Measurements from ENCODE around the gene ASPSCR1.

Gene ASPSCR1

DNA sequence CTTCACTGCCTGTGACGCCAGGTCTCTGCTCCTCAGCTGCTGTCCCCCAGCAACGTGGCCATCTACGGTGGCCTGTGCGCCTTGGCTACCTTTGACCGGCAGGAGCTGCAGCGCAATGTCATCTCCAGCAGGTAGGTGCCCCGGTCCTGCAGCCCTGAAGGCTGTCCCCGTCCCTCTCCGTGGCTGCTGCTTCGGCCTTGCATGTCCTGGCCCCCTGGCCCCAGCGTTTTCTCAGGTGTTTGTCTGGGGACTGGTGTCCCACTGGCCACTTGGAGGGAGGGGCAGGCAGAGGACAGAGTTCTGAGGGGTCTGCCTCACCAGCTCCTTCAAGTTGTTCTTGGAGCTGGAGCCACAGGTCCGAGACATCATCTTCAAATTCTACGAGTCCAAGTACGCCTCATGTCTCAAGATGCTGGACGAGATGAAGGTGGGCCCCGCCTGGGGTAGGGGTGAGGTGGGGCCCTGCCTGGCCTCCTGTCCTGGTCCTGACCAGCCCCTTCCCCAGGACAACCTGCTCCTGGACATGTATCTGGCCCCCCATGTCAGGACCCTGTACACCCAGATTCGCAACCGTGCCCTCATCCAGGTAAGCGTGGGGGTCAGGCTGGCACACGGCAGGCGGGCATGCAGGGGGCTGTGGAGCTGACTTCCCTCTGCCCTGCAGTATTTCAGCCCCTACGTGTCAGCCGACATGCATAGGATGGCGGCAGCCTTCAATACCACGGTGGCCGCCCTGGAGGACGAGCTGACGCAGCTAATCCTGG, 78.7 kb downstream of the ASPSCR1 start:
- no peak for DNase-seq (ENCODE audit: low read depth)

DNA sequence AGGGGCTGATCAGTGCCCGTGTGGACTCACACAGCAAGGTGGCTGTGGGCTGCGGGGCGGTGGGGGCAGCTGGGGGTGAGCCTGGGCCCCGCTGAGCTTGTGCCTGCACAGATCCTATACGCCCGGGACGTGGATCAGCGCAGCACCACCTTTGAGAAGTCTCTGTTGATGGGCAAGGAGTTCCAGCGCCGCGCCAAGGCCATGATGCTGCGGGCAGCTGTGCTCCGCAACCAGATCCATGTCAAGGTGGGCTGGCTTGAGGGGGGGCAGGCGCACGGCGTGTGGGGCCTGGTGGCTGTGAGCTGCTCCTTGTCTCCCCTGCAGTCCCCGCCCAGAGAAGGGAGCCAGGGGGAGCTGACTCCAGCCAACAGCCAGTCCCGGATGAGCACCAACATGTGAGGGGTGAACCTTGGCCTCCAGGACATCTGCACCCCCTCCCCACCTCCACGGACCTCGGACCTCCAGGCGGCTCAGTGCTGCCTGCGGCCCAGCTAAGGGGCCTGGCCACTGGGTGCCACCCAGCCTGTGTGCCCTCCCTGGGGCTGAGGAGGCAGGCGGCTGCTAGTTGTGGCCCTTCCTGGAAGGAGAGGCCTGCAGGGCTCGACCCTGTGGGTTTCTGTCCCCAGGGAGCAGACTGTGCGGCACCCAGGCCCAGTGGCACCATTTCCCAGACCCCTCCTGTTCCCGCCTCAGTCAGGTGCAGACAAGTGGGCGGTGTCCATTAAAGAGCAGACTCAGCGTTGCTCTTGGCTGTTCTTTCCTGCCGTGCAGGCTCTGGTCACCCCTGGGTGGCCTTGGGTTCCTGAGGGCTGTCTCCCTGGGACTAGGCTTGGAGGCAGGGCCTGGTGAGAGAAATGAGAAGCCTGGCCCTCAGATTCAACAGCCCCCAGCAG, 79.5 kb downstream of the ASPSCR1 start:
- no peak for DNase-seq (ENCODE audit: low read depth)

DNA sequence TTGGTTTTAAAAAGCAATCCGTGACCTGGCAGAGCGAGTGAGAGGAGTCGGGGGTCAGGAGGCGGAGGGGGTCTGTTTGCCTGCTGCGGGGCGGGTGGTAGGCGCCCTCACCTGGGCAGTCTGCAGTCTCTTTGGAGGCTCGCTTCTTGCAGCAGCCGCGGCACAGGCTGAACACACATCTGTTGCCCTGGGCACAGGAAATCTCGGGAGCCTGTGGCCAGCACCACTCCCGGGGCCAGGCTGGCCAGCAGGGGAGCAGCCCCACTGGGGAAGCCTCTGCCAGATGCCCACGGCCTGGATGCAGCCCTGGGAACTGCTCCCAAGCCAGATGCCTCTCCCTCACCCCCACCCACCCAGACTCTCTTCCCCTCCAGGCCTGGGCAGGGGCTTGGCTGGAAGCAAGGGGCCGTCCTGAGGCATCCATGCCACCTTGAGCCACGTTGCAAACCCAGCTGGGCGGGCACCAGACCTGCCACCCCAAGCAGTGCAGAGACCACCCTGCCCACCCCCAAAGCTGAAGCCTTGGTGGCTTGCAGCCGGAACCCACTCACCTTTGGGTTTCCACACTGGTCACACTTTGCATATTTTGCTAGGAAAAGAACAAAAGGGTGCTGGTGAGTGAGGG, 80.9 kb downstream of the ASPSCR1 start:
- DNase-seq (ENCODE audit: low read depth), result no peak

DNA sequence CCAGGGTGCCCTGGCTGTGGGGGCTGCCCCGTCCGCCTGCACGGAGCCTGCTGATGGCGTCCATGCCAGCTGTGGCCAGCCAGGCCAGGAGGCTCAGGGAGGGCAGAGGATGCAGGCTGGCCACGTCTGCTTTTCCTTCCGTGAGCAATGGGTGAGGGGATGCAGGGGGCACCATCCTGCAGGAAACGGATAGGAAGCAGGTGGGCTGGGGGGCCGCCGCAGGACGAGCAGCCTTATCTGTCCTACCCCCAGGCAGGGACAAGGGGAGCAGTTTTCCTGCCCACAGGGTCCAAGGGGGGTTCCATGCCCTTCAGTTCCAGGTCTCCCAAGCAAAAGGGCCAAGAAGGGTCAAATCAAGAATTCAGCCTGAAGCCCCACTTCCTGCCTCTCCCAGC, 81.4 kb downstream of the ASPSCR1 start:
- no peak for DNase-seq (ENCODE audit: low read depth)

DNA sequence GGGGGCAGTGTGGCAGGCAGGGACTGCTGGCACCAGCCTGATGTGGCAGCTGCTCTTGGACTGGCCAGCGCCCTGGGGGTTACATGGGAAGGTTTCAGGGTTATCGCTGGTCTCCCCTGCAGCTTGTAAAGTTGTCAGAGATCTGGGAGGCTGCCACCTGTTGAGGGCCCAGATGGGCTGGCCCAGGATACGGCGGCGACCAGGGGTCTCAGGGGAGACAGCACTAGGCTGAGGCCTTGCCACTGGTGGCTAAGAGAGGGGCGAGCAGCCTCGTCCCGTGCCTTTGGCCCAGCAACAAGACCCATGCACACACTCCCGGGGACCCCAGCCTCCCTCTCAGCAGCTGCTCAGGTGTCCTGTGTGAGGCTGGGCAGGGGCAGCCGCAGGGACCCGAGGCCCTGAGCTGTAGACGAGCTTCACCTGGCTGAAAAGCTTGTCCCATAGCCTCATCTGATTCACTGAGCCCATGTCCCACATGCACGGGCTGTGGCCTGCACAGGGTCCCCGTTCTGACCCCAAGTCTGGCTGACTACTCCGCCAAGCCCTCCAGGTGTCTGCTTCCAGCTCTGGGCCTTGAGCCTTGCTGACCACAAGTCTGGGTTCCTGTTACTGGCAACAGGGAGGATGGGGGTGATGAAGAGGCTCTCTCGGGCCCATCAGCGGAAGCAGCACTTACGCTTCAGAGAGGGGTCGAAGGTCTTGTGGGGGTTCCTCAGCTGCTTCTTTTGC, 82.0 kb downstream of the ASPSCR1 start:
- no peak for DNase-seq (ENCODE audit: low read depth)

DNA sequence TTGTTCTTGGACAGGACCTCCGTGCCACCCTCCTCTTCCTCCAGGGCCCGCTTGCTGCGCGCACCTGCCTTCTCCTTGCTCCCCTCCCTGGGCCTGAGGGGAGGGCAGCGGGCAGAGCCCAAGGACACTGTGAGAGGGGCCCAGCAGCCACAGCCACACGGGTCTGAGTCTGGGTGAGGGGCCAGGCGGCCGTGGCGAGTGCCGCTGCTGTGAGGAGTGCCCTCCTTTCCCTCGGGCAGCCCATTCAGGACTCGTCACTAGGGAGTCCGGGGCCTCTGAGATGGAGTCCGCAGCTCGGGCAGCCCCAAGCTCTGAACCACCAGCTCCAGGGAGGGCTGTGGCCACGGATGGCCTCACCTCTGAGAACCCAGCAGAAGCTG, 82.6 kb downstream of the ASPSCR1 start:
- no peak for DNase-seq (ENCODE audit: low read depth)

DNA sequence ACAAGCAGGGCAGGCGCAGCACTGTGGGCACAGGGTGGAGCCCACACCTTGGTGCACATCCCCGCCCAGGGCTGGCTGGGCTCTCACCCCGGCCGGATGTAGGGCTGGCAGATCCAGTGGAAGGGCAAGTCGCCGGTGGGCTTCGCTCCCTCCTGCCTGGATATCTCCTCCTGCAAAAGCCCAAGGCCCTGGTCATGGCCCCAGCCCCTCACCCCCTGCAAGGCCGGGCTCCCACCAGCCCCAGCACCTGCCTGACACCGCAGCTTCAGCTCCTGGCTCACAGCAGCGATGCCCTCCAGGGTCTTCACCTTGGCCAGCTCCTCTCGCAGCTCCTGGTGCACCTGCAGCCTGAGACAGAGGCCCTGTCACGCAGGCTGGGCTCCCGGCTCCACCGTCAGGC, 83.2 kb downstream of the ASPSCR1 start:
- no peak for DNase-seq (ENCODE audit: low read depth)

DNA sequence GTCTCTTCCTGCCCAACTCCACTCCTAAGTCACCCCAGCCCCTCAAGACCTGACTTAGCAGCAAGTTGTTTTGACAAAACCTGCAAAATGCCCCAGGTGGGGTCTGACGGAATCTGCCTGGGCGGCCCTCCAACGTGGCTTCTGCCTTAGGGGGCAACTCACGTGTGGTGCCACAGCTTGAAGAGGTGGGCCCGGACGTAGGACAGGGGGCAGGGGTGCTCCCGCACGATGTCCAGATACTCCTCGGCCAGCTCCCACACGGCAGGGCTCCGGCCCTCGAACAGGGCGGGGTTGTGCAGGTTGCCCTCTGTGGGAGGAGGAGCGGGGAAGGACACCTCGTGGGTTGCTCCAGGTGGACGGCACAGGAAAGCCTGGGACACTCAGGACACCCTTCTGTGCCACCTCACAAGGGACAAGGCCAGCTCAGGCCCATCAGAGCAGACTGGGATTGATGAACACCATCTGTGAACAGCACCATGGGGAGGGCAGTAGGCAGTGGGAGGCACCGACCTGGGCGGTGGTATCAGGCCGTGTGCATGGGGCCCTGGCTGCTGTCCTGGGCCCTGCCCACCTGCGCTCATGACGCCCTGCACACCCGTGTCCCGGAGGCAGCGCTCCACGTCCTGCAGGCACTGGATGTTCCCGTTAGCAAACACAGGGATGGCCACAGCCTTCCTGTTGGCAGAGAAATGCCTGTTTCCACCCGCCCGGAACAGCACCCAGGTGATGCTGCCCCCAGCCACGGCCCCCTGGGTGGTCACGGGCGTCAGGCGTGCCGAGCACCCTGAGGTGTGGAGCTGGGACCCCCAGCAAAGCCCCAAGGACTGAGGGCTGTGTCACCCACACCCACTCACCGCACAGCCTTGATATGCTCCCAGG, 83.9 kb downstream of the ASPSCR1 start:
- DNase-seq (ENCODE audit: low read depth), result no peak

DNA sequence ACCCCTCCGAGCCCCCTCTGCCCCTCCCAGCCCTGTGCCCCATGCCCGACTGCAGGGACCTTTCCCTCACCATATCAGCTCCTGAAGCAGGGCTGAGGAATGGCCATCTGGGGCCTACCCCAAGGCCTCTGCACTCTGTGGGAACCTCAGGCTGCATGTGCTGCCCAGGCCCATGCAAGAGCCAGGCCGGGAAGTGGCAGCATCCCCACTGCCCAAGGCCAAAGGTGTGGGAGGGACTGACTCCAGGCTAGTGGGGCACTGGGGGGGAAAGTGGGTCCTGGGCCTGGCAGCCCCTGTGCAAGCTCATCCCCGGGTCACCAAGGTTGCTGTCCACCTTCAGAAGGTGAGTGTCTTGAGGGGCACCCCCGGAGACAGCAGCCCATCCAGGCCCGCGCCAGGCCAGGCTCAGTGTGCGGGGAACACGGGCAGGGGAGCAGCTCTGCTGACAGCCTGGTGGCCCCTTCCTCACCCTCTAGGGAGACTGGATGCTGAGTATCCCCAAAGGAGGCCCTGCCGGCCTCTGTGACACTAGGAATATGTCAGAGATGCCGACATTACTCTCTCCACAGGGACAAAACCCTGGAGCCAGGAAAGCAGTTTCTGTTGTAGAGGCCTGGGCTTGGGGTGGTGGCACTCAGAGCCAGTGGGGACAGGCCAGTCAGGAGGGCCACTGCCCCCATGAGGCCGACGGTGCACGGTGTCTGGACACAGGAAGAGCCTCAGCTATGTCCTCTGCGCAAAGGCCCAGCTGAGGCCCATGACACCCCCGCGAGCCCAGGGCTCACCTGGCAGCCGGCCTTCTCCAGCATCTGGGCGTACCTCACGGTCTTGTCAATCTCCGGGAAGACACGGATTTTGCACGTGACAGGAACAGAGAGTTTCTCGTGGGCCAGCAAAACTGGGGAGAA, 84.9 kb downstream of the ASPSCR1 start:
- no peak for DNase-seq (ENCODE audit: low read depth)

DNA sequence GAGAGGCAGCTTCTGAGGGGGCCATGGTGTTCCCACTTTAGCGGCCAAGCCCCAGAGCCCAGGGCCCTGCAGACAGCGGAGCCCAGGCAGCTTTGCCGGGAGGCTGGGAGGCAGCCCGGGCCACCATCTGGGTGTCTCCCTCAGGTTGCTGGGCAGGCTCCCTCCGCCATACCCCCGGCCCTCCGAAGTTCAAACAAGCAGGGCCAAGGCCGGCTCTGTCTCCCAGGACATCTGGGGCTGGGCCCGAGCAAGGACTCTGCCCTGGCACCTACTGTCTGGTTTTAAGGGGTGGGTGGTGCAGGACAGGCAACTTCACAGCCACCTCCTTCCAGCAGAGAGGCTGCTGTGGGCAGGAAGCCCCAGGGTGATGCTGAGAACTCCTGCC, 85.5 kb downstream of the ASPSCR1 start:
- DNase-seq (ENCODE audit: low read depth), result no peak

DNA sequence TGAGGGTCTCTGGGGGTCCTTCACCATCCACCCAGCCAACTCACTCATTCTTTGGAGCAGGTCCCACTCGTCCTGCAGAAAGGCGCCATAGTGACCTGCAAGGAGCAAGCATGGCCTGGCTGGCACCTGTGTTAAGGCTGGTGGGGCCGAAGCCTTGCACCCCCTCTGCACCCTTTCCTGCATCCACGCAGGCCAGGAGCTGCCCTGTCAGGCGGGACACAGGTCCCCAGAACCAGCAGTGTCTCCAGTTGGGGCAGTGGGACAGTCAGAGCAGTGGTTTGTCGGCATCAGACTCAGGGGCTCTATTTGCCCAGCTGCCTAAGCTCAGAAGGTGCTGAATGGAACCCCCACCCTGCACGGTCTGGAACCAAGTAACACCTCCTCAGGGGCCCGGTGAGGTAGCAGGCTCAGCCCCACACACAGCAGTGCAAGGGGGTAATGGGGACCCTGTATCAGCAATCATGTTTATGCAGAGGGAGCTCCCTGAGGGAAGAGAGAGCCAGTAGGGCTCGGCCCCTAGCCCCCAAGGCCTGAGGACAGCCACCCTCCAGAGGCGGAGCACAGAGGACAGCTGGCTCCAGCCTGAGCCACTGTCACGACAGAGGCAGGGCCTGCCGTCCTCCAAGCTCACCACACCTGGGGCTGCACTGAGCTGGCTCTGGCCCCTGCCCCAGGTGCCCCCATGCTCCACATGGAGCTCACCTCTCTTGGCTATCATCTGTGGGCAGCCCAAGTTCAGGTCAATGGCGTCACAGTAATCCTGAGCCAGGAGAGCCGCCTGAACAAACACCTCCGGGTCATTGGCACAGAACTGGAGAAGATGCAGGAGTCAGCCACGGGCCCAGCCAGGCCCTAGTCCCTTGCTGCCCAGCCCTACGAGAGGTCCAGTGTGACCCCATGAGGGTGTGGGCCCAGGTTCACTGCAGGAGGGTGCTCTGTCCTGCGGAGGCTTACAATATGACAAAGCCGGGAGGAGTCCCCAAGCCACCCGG, 86.3 kb downstream of the ASPSCR1 start:
- DNase-seq (ENCODE audit: low read depth), result no peak

DNA sequence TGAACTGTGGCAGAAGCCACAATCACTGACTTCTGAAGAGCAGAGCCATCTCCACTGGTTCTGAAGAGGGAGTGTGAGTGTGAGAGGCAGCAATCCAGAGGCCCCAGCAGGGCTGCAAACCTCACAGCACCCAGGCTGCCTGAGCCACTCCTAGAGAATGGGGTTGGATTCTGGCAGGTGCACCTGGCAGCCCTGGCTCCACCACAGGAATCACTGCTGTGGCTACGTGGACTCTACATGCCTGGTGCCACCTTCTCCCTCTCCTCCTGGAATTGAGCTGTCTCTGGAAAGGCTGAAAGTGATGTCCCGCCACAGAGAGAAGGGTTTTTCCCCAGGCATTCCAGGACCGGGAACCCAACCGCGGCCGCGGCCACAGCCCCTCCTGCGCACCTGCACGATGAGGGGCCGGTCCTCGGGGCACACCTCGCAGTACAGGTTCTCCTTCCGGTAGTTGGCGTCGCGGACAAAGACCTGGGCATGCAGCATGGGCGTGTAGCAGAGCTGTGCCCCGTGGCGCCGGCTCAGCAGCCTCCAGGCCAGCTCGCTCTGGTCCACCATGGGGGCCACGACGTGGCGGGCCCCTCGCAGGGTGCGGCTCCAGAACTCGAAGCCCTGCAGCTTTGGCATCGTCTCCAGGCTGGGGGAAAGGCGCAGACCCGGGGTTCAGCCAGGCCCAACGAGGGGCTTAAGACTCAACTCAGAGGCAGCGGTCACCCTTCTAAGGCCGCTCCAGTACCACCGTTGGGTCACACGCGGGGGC, 87.2 kb downstream of the ASPSCR1 start:
- no peak for DNase-seq (ENCODE audit: low read depth)

DNA sequence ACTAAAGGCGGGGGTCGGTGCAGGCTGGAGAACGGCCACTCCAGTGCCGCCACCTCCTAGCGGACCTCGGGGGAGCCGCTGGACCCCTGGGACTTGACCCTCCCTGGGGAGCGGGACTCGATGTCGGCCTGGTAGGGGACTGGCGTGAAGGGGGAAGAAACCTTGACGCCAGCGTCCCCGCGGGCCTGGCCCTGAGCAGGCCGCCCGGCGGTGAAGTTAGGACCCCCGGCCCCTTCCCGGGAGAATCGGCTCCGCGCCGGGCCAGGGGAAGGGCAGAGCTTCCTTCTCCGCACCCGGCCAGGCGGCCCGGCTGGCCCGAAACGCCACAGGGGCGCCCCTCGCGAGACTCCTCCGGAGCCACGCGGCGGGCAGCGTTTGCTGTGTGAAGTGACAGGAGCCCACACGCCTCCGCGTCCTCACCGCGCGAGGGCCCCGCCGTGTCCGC, 87.8 kb downstream of the ASPSCR1 start:
- no peak for DNase-seq (ENCODE audit: low read depth)

DNA sequence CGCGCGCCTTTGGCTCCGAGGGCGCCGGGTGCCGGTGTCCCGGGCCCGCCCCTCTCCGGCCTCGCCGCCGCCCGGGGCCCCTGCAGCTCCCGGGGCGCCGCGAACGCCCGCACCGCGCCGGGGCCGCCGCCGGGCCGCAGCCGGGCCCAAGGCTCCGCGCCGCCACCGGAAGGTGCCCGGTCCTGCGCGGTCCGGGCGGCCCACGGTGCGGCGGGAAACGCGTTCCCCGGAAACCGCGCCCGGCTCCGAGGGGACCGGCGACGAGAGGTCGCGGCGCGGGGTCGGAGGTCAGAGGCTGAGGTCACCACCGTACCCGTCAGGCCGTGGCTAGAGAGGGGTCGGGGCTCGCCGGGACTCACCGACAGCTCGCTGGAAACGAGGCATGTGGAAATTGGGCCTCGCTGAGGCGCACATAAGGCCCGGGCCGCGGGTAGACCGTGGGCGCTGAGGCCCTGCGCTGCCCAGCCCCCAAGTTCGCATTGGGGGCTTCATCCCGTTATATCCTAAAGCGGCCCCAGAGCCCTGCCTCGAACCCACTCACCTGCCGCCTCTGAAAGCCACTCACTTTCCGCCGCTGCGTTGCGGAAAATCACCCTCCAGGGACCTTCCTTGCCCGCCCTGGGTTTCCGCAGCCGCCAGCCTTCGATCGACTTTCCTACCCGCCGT, 88.3 kb downstream of the ASPSCR1 start, which contains the start of gene DUS1L:
DUS1L (minus strand) TSS at position 167 of the 666 bp plus-strand sequence. CDS start 745 bp downstream, outside the sequence.
- DNase-seq (ENCODE audit: low read depth), result peak; percentile 25
